Uterus (tissue), 4 donors: ENCODE results near the gene UNC79. TPM values are rescaled to one million over a fixed set of nuclear protein-coding genes. Genes with fewer than 3 reads are reported as not detected.

Experiments
- DNase-seq, 2 donors: peaks; one replicate each; pipeline ENCODE4 v3.0.0-alpha.2; 2019 to 2020
- H3K27ac ChIP-seq, 2 donors: fragments of 200-600 bp; sonication (generic); 1 replicate in 1 of 2; 2 replicates in 1 of 2; pipeline ENCODE4 v1.5.1; 2016 to 2018
- H3K27me3 ChIP-seq, 2 donors: fragments of 200-600 bp; sonication (generic); one replicate each; pipeline ENCODE4 v1.5.1; 2018 to 2019; ENCODE audit warnings: control low read depth in 1 of 2
- H3K36me3 ChIP-seq, 2 donors: fragments of 200-600 bp; sonication (generic); one replicate each; pipeline ENCODE4 v1.5.1; 2019; ENCODE audit warnings: control low read depth in 1 of 2
- H3K4me1 ChIP-seq, 2 donors: fragments of 200-600 bp; sonication (generic); one replicate each; pipeline ENCODE4 v1.5.1; 2018 to 2019; ENCODE audit warnings: control low read depth in 1 of 2
- H3K4me3 ChIP-seq, 2 donors: fragments of 200-600 bp; sonication (generic); 1 replicate in 1 of 2; 2 replicates in 1 of 2; pipeline ENCODE4 v1.5.1; 2018 to 2019; ENCODE audit warnings: mild to moderate bottlenecking in 1 of 2
- H3K9me3 ChIP-seq, 2 donors: fragments of 200-600 bp; sonication (generic); one replicate each; pipeline ENCODE4 v1.5.1; 2019; ENCODE audit warnings: control low read depth in 1 of 2
- POLR2A ChIP-seq, 2 donors: fragments of 450-650 bp; IDR thresholded peaks; one replicate each; pipeline ENCODE4 v1.6.1; 2016; ENCODE audit warnings: antibody characterized with exemption in 2 of 2, mild to moderate bottlenecking in 1 of 2, moderate library complexity in 1 of 2
- intact Hi-C: fragments of 100-400 bp; cut with DNase I; formaldehyde crosslinking; loops from one replicate; pipeline ENCODE4 v1.15.1; 2023; ENCODE audit warnings: low total_unique reads
- total RNA-seq, 4 donors: library from RNA; depleted of rRNA in 3 of 4; stranded (reverse); fragments of >200 nt in 3 of 4; gene quantifications; one replicate each; pipeline versions ENCODE4 v1.1.0 to v1.2.4, GENCODE V29; 2014 to 2023
- TF ChIP-seq, protein P1 (sequence below), 4 experiments: fragments of 200-600 bp in 2 of 4; fragments of 450-650 bp in 2 of 4; sonication (generic) in 2 of 4; IDR thresholded peaks; one replicate each; pipeline ENCODE4 v1.5.1; 2016 to 2019; ENCODE audit warnings: antibody characterized with exemption in 4 of 4, mild to moderate bottlenecking in 2 of 4, moderate library complexity in 1 of 4
- donor health status: DM: yes; HTN: yes; CAD: no.

UNC79 gene
- total RNA-seq, 4 donors from 2014 or later, result 0.24 to 0.35 TPM; not detected in 2

DNA sequence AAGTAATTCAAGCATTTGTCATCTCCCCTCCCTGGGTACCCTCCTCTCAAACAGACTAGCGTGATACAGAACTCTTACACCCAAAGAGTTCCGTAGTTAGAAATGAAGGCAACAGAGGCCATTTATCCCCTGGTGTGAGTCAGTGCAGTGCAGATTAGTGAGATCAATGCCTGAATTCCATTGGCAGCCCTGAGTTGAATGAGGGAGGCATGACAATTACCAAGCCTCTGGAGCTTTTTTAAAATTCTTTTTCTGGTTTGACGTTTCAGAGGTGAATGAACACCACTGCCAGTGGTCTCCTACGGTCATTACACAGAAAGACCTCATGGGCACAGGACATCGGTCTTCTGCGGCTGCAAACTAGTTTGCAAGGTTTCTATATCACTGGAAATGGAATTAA, 263.2 kb downstream of the UNC79 start:
- Histone ChIP-seq H3K27me3 (no peaks in the 10 kb centered on the region), H3K36me3 (no peaks in the 10 kb centered on the region), H3K4me3 (no peak overlapping the region), H3K27ac (no peak overlapping the region), H3K9me3 (peaks cover 0 to 4% of the 10 kb centered on the region in 2 donors), H3K4me1 (no peaks in the 10 kb centered on the region)
- TF ChIP-seq, protein P1, sequence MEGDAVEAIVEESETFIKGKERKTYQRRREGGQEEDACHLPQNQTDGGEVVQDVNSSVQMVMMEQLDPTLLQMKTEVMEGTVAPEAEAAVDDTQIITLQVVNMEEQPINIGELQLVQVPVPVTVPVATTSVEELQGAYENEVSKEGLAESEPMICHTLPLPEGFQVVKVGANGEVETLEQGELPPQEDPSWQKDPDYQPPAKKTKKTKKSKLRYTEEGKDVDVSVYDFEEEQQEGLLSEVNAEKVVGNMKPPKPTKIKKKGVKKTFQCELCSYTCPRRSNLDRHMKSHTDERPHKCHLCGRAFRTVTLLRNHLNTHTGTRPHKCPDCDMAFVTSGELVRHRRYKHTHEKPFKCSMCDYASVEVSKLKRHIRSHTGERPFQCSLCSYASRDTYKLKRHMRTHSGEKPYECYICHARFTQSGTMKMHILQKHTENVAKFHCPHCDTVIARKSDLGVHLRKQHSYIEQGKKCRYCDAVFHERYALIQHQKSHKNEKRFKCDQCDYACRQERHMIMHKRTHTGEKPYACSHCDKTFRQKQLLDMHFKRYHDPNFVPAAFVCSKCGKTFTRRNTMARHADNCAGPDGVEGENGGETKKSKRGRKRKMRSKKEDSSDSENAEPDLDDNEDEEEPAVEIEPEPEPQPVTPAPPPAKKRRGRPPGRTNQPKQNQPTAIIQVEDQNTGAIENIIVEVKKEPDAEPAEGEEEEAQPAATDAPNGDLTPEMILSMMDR (IDR thresholded peaks at IDR 0.05), result no peak
- TF ChIP-seq POLR2A (IDR thresholded peaks at IDR 0.05), result no peak
- intact Hi-C loops, result no loop called here
- no peak for DNase-seq

GRCh38 chr14:93700928-93701327, 270.2 kb downstream of the UNC79 start:
- Histone ChIP-seq H3K27me3 (no peaks in the 10 kb centered on the region), H3K27ac (no peak overlapping the region), H3K9me3 (peaks cover 0 to 4% of the 10 kb centered on the region in 2 donors), H3K36me3 (no peaks in the 10 kb centered on the region), H3K4me1 (no peaks in the 10 kb centered on the region), H3K4me3 (no peak overlapping the region)
- intact Hi-C loops, result no loop called here
- TF ChIP-seq POLR2A (IDR thresholded peaks at IDR 0.05), result no peak
- DNase-seq, result no peak

DNA sequence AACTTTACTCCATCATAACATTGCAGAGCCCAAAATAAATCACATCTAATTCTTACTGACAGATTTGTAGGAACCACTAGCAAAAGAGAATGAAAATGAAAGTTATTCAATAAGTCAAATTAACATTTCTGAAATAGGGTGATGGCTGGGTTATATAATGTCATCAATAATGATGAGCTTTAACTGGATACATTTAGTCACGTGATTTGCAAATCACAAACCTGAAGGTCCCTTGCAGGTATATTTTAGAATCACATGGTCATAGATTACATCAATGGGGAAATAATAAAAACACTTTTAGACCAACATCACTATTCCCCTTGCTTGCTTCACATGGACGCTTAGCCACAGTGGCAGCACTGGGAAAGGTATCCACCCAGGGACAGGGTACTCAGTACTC, 270.8 kb downstream of the UNC79 start:
- intact Hi-C loops, result no loop called here
- no peaks in the 10 kb centered on the region for H3K4me1 ChIP-seq
- TF ChIP-seq POLR2A (IDR thresholded peaks at IDR 0.05), result no peak
- TF ChIP-seq, protein P1 (IDR thresholded peaks at IDR 0.05), result no peak
- no peak for DNase-seq
- H3K9me3 ChIP-seq, result peaks cover 0 to 4% of the 10 kb centered on the region in 2 donors
- no peak overlapping the region for H3K4me3 ChIP-seq
- H3K27me3 ChIP-seq, result no peaks in the 10 kb centered on the region
- no peak overlapping the region for H3K27ac ChIP-seq
- H3K36me3 ChIP-seq, result no peaks in the 10 kb centered on the region

DNA sequence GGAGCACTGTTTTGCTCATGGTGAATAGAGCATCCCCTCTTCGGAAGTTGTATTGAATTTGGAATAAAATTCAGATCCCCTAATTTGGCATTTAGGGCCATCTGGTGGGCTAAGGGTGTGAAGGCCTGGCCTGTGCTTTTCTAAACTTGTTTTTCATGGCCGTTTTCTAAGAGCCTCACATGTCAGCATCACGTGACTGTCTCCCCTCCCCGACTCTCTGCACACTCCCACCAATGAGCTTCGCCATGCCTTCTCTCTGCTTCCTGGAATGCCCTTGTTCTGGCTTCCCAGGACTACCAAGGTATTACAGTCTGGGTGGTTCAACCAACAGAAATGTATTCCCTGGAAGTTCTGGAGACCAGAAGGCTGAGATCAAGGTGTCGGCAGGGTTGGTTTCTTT, 272.2 kb downstream of the UNC79 start:
- no peaks in the 10 kb centered on the region for H3K9me3 ChIP-seq
- no peaks in the 10 kb centered on the region for H3K36me3 ChIP-seq
- no peaks in the 10 kb centered on the region for H3K27me3 ChIP-seq
- no peak for DNase-seq
- TF ChIP-seq, protein P1 (IDR thresholded peaks at IDR 0.05), result no peak
- TF ChIP-seq POLR2A (IDR thresholded peaks at IDR 0.05), result no peak
- intact Hi-C loops, result no loop called here
- H3K4me1 ChIP-seq, result no peaks in the 10 kb centered on the region
- H3K27ac ChIP-seq, result no peak overlapping the region
- no peak overlapping the region for H3K4me3 ChIP-seq

GRCh38 chr14:93703941-93704340, 273.2 kb downstream of the UNC79 start:
- Histone ChIP-seq H3K4me1 (no peaks in the 10 kb centered on the region), H3K9me3 (no peaks in the 10 kb centered on the region), H3K36me3 (no peaks in the 10 kb centered on the region), H3K27ac (no peak overlapping the region), H3K27me3 (no peaks in the 10 kb centered on the region), H3K4me3 (no peak overlapping the region)
- intact Hi-C loops, result no loop called here
- DNase-seq, result no peak
- TF ChIP-seq, protein P1 (IDR thresholded peaks at IDR 0.05), result no peak
- TF ChIP-seq POLR2A (IDR thresholded peaks at IDR 0.05), result no peak
